A172 (cell line): Measurements from ENCODE around the gene ARHGAP22. TPM values are rescaled to one million over a fixed set of nuclear protein-coding genes. Genes with fewer than 3 reads are reported as not detected.
A peak's percentile ranks its signal among the peaks of the same experiment; 100 is the strongest.

Experiments used
- DNase-seq: peaks from one replicate; pipeline ENCODE4 v3.0.0-alpha.2; 2015; ENCODE audit warnings: low spot score
- total RNA-seq: library from RNA; depleted of rRNA; stranded (reverse); fragments of >200 nt; shearing (Covaris generic); gene quantifications from 2 replicates; pipeline ENCODE4 v1.2.3, GENCODE V29; 2014

Gene ARHGAP22
- total RNA-seq, 1 experiment from 2014 or later, result 8.2 TPM

- no peak for DNase-seq
These were observed 28.7 kb upstream of the ARHGAP22 start for GRCh38 chr10:48633381-48634197.

- no peak for DNase-seq
These were observed 27.3 kb upstream of the ARHGAP22 start for GRCh38 chr10:48632166-48632565.

GRCh38 chr10:48627984-48628609, 23.2 kb upstream of the ARHGAP22 start:
- DNase-seq, result no peak

GRCh38 chr10:48626986-48627731, 22.3 kb upstream of the ARHGAP22 start:
- DNase-seq, result no peak

GRCh38 chr10:48626447-48626846, 21.6 kb upstream of the ARHGAP22 start:
- no peak for DNase-seq

- DNase-seq, result no peak
These were observed 20.9 kb upstream of the ARHGAP22 start for GRCh38 chr10:48625826-48626134.

- DNase-seq, result peak; percentile 27
These were observed 18.8 kb upstream of the ARHGAP22 start for GRCh38 chr10:48623607-48624132.

GRCh38 chr10:48623009-48623408, 18.1 kb upstream of the ARHGAP22 start:
- DNase-seq, result no peak

- DNase-seq, result no peak
These were observed 15.8 kb upstream of the ARHGAP22 start for GRCh38 chr10:48620719-48621118.

- no peak for DNase-seq
These were observed 11.6 kb upstream of the ARHGAP22 start for GRCh38 chr10:48616436-48616835.

GRCh38 chr10:48614481-48615390, 9.9 kb upstream of the ARHGAP22 start:
- no peak for DNase-seq

- no peak for DNase-seq
These were observed 8.1 kb upstream of the ARHGAP22 start for GRCh38 chr10:48613016-48613415.

GRCh38 chr10:48612236-48612943, 7.5 kb upstream of the ARHGAP22 start:
- DNase-seq, result peak; percentile 85

- no peak for DNase-seq
These were observed 6.3 kb upstream of the ARHGAP22 start for GRCh38 chr10:48611133-48611532.

- no peak for DNase-seq
These were observed 5.8 kb upstream of the ARHGAP22 start for GRCh38 chr10:48610585-48611093.

GRCh38 chr10:48609899-48610584, 5.2 kb upstream of the ARHGAP22 start:
- no peak for DNase-seq

- no peak for DNase-seq
These were observed 4.6 kb upstream of the ARHGAP22 start for GRCh38 chr10:48609441-48609840.

- no peak for DNase-seq
These were observed 4.1 kb upstream of the ARHGAP22 start for GRCh38 chr10:48608976-48609375.

- peak; percentile 64 for DNase-seq
These were observed 3.4 kb upstream of the ARHGAP22 start for GRCh38 chr10:48608279-48608681.
